Skeletal muscle cell (primary cell): ENCODE data around the gene RAB5IF.
"Not testable (repeated sequence)": the region's sequence is repeated elsewhere in the genome, so short reads cannot be mapped to it uniquely, and the experiment has no call there.

Source experiments
- DNase-seq: peaks from one replicate; pipeline ENCODE4 v3.0.0-alpha.2; 2010; ENCODE audit warnings: low read depth
- H3K4me3 ChIP-seq: 2 replicates; pipeline ENCODE4 v1.5.1; 2011; ENCODE audit warnings: low read depth, mild to moderate bottlenecking, control low read depth, low read length, moderate library complexity

Gene RAB5IF

GRCh38 chr20:36584018-36584481, 21.5 kb upstream of the RAB5IF start:
- DNase-seq = no peak
- H3K4me3 ChIP-seq = no peak overlapping the region

GRCh38 chr20:36585410-36586125, 20.0 kb upstream of the RAB5IF start:
- no peak for DNase-seq
- H3K4me3 ChIP-seq = no peak overlapping the region

DNA sequence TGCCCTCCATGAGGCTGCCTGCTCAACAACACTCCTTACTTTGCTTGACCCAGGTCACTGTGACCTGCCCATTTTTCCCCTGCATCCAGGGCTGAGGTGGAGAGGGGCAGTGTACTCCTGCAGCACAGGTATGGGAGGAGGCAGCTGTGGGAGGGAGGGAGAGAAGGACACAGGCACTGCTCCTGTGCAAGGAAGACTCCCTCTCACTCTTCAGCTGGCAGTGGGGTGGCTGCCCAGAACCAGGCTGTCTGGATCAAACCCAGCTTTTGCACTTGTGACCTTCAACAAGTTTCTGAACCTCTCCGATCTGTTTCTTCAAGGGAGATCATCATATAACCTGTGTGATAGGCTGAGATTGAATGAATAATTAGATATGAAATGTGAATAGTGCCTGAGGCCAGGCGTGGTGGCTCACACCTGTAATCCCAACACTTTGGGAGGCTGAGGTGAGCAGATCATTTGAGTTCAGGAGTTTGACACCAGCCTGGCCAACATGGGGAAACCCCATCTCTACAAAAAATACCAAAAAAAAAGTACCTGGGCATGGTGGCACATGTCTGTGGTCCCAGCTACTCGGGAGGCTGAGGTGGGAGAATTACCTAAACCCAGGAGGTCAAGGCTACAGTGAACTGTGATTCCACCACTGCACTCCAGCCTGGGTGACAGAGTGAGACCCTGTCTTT, 18.1 kb upstream of the RAB5IF start:
- DNase-seq = no peak
- H3K4me3 ChIP-seq = no peak overlapping the region

GRCh38 chr20:36591281-36591680, 14.3 kb upstream of the RAB5IF start:
- no peak overlapping the region for H3K4me3 ChIP-seq
- no peak for DNase-seq

- H3K4me3 ChIP-seq = no peak overlapping the region
- DNase-seq = no peak
Measured at GRCh38 chr20:36591854-36592641, 13.5 kb upstream of the RAB5IF start.

GRCh38 chr20:36593347-36593929, 12.1 kb upstream of the RAB5IF start:
- H3K4me3 ChIP-seq = no peak overlapping the region
- DNase-seq = no peak

DNA sequence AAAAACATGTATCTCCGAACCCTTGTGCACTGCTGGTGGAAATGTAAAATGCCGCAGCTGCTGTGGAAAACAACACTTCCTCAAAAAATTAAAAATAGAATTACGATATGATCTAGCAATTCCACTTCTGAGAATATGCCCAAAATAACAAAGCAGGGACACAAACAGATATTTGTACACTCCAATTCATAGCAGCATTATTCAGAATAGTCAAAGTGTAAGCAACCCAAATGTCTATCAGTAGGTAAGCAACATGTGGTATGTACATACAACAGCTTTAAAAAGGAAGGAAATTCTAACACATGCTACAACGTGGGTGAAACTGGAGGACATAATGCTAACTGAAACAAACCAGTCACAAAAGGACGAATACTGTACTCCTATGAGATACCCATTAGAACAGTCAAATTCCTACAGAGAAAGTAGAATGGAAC, 5.7 kb upstream of the RAB5IF start:
- H3K4me3 ChIP-seq = no peak overlapping the region
- DNase-seq = no peak

DNA sequence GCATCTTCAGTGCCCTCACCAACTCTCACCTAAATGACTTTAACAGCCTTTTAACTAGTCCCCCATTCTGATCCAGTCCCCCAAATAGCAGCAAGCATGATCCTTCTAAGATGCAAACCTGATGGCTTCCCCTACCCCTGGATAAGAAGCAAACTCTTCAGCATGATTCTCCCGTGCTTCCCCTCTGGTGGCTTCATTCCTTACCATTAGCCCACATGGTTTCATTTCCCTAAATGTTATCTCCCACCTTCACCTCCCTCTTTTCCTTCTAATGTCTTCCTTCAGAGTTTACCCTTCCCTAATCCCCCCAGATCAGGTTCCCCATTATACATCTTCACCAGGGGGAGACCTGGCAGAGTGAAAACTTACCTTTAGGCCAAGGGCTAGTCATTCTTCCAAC, 4.0 kb upstream of the RAB5IF start:
- no peak for DNase-seq
- no peak overlapping the region for H3K4me3 ChIP-seq

DNA sequence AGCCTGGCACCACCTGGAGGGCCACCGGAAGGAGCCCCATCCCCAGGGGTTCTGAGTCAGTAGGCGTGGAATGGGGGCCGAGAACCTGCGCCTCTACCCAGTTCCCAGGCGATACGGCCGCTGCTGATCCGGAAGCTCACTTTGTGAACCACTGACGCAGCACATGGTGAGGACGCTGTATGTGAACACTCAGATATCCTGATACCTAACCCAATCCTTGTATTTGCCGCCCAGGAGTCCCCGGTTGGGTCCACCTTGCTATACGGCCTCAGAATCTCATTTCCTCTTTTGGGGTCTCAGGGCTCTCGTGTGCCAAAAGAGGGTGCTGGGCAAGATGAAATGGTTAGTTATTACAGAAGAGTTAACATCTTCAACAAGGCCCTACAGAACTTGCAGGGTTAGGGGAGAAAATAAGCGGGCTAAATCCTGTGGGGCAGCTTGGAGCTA, 604 bp upstream of the RAB5IF start:
- H3K4me3 ChIP-seq = peak overlapping the region; percentile 34
- DNase-seq = no peak

- H3K4me3 ChIP-seq = peak overlapping the region; percentile 99
- no peak for DNase-seq
Measured at GRCh38 chr20:36606158-36607066, 833 bp downstream of the RAB5IF start.

- no peak overlapping the region for H3K4me3 ChIP-seq
Measured at GRCh38 chr20:36607586-36608387, 2.2 kb downstream of the RAB5IF start.

GRCh38 chr20:36608388-36608728, 2.8 kb downstream of the RAB5IF start:
- not testable (repeated sequence) for H3K4me3 ChIP-seq, DNase-seq

More at GRCh38 chr20:36607586-36608387, 2.2 kb downstream of the RAB5IF start:
- no peak for DNase-seq

GRCh38 chr20:36611625-36612024, 6.0 kb downstream of the RAB5IF start:
- no peak for DNase-seq

GRCh38 chr20:36613974-36614373, 8.4 kb downstream of the RAB5IF start:
- no peak overlapping the region for H3K4me3 ChIP-seq
- DNase-seq = no peak

More at GRCh38 chr20:36611625-36612024, 6.0 kb downstream of the RAB5IF start:
- H3K4me3 ChIP-seq = no peak overlapping the region

DNA sequence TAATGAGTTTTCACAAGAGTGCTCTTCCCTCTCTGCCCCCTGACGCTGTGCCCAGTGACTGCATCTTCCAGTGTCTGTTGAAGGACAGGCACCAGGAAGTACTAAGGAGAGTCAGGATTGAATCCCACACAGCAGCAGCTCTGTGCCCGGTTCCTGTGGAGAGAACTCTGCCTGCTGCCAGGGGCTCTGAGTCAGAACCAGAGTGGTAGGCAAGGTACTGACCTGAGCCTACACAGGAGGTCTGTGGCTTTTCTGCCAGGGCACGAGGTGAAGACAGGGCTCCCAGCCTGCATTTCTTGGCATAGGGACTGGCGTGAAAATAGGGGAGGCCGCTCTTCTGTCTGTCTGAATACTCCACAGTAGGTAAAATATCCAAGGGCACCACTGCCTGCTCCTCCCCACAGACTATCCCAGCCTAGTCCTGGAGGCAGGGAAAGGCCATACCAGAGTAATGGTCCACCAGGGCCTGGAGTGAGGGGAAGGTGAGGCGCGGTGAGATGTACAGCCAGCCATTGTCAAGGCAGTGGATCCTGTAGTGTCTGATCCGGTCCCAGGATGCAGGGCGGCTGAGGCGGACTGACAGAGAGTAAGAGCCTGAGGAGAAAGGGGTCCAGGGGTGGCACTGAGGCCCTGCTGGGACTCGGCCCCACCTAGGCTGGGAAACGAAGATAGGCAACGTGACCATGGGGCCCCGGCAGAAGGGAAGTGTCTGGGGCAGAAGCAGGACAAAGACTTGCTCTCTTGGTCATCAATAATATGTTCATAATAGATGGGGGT, 9.4 kb downstream of the RAB5IF start:
- DNase-seq = no peak
- H3K4me3 ChIP-seq = no peak overlapping the region

DNA sequence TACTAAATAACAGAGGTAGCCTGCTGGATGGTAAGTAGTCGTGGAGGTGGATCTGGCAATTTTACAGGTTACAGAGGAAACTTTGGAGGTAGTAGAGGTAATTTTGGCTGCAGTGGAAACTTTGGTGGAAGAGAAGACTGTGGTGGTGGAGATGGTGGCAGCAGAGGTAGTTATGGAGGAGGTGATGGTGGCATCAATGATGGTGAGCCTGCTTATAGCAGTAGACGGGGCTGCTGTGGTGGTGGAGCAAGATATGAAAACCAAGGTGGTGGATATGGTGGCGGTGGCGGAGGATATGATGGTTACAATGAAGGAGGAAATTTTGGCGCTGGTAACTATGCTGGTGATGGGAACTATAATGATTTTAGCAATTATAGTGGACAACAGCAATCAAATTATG, 15.3 kb downstream of the RAB5IF start:
- no peak overlapping the region for H3K4me3 ChIP-seq

GRCh38 chr20:36623444-36623843, 17.9 kb downstream of the RAB5IF start:
- no peak for DNase-seq
- no peak overlapping the region for H3K4me3 ChIP-seq

More for the DNA sequence above, 15.3 kb downstream of the RAB5IF start:
- no peak for DNase-seq
